SK-N-SH (cell line): ENCODE measurements around the gene CHMP4A.
A peak's percentile ranks its signal among the peaks of the same experiment; 100 is the strongest.

ENCODE experiments used
- ELF1 ChIP-seq: IDR thresholded peaks from 2 replicates; pipeline ENCODE4 v1.4.0; 2012
- EP300 ChIP-seq, 2 experiments: IDR thresholded peaks; 2 replicates each; pipeline versions ENCODE4 v1.4.0 to v1.6.1; 2012; ENCODE audit warnings: borderline replicate concordance in 1 of 2, low read depth in 1 of 2, low read length in 1 of 2
- JUND ChIP-seq: IDR thresholded peaks from 2 replicates; pipeline ENCODE4 v1.4.0; 2012
- MXI1 ChIP-seq: IDR thresholded peaks from 2 replicates; pipeline ENCODE4 v1.6.1; 2012; ENCODE audit warnings: mild to moderate bottlenecking, low read depth, low read length, improper control_type of control experiment
- NRF1 ChIP-seq: IDR thresholded peaks from 2 replicates; pipeline ENCODE4 v1.6.1; 2012; ENCODE audit warnings: low read depth, mild to moderate bottlenecking, low read length
- TAF1 ChIP-seq: IDR thresholded peaks from 2 replicates; pipeline ENCODE4 v1.6.1; 2012; ENCODE audit warnings: low read depth, mild to moderate bottlenecking, low read length, moderate library complexity, borderline replicate concordance
- YY1 ChIP-seq: IDR thresholded peaks from 2 replicates; pipeline ENCODE4 v1.4.0; 2012; ENCODE audit warnings: low read depth, mild to moderate bottlenecking
- TF ChIP-seq, protein P1 (sequence below): IDR thresholded peaks from 2 replicates; pipeline ENCODE4 v1.6.1; 2012; ENCODE audit warnings: mild to moderate bottlenecking, low read depth, low read length, moderate library complexity
- TF ChIP-seq, protein P2 (sequence below): fragments of 200-600 bp; sonication (generic); IDR thresholded peaks from 2 replicates; pipeline ENCODE4 v1.6.1; 2017; ENCODE audit warnings: antibody characterized with exemption, mild to moderate bottlenecking, moderate library complexity
- TF ChIP-seq, protein P3 (sequence below): IDR thresholded peaks from 2 replicates; pipeline ENCODE4; 2012

DNA sequence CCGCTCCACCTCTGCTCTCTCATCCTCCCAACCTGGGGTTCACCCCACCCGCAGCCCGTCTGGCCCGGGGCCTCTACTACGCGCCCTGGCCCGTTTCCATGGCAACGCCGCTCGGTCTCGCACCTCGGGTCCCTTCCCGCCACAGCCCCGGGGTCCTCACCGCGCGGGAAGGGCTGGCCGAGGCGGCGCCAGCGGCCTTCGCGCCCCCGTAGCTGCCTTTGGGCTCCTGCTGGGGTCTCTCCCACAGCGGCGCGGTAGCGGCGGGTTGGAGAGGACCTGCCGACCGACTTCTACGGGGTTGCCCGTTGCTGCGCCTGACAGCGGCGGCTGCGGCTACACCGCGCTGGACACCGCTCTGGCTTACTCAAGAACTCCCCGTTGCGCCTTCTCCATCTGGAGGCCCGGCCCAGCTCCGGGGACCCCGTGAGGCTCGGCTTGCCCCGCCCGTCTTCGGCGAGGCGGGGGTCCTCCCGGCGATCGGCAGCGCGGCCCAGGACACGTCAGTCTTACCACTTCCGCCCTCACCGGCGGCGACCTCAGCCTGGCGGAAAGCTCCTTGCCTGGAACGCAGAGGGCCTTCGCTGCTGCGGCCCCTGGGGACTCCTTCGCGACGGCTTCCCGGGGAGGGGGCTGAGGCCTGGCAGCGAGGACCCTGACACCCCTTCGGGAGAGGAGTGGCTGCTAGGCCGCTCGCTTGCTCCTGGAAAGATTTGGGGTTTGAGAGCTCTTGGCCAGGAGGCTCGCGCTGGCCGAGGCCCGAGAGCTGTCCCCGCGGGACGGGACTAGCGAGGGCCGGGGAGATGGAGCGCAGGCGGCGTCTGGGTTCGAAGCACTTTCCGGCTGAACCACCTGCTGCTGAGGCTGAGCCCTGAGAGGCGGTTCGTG is 17.9 kb downstream of the CHMP4A start, which contains the start of gene TM9SF1:
- TF ChIP-seq, protein P1, sequence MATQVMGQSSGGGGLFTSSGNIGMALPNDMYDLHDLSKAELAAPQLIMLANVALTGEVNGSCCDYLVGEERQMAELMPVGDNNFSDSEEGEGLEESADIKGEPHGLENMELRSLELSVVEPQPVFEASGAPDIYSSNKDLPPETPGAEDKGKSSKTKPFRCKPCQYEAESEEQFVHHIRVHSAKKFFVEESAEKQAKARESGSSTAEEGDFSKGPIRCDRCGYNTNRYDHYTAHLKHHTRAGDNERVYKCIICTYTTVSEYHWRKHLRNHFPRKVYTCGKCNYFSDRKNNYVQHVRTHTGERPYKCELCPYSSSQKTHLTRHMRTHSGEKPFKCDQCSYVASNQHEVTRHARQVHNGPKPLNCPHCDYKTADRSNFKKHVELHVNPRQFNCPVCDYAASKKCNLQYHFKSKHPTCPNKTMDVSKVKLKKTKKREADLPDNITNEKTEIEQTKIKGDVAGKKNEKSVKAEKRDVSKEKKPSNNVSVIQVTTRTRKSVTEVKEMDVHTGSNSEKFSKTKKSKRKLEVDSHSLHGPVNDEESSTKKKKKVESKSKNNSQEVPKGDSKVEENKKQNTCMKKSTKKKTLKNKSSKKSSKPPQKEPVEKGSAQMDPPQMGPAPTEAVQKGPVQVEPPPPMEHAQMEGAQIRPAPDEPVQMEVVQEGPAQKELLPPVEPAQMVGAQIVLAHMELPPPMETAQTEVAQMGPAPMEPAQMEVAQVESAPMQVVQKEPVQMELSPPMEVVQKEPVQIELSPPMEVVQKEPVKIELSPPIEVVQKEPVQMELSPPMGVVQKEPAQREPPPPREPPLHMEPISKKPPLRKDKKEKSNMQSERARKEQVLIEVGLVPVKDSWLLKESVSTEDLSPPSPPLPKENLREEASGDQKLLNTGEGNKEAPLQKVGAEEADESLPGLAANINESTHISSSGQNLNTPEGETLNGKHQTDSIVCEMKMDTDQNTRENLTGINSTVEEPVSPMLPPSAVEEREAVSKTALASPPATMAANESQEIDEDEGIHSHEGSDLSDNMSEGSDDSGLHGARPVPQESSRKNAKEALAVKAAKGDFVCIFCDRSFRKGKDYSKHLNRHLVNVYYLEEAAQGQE: 0 out of 2 replicates have a peak, but pooled peaks have one; percentile 5
- TF ChIP-seq, protein P2, sequence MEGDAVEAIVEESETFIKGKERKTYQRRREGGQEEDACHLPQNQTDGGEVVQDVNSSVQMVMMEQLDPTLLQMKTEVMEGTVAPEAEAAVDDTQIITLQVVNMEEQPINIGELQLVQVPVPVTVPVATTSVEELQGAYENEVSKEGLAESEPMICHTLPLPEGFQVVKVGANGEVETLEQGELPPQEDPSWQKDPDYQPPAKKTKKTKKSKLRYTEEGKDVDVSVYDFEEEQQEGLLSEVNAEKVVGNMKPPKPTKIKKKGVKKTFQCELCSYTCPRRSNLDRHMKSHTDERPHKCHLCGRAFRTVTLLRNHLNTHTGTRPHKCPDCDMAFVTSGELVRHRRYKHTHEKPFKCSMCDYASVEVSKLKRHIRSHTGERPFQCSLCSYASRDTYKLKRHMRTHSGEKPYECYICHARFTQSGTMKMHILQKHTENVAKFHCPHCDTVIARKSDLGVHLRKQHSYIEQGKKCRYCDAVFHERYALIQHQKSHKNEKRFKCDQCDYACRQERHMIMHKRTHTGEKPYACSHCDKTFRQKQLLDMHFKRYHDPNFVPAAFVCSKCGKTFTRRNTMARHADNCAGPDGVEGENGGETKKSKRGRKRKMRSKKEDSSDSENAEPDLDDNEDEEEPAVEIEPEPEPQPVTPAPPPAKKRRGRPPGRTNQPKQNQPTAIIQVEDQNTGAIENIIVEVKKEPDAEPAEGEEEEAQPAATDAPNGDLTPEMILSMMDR: no peak
- no peak for TF ChIP-seq NRF1
- TF ChIP-seq MXI1: peak; percentile 40; the same call in 1 of the 2 replicates
- 0 out of 2 replicates have a peak, but pooled peaks have one; percentile 53 for TF ChIP-seq YY1
- TF ChIP-seq, protein P3, sequence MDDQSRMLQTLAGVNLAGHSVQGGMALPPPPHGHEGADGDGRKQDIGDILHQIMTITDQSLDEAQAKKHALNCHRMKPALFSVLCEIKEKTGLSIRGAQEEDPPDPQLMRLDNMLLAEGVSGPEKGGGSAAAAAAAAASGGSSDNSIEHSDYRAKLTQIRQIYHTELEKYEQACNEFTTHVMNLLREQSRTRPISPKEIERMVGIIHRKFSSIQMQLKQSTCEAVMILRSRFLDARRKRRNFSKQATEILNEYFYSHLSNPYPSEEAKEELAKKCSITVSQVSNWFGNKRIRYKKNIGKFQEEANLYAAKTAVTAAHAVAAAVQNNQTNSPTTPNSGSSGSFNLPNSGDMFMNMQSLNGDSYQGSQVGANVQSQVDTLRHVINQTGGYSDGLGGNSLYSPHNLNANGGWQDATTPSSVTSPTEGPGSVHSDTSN: no peak
- no peak; the same call in 1 of the 2 replicates for TF ChIP-seq JUND
- TF ChIP-seq TAF1: peak; percentile 54; the same call in 1 of the 2 replicates
- peak in 1 of 2 experiments; percentile 7; a peak in 1 of 4 replicates for TF ChIP-seq EP300 (IDR thresholded peaks at IDR 0.05; ENCODE audit: borderline replicate concordance in 1 of 2, low read depth in 1 of 2, low read length in 1 of 2)
- TF ChIP-seq ELF1: peak; percentile 100
